GM19324 (cell line): ENCODE measurements around the gene HABP2.

Experiments
- ATAC-seq: cut with Tn5 transposase; IDR thresholded peaks from one replicate; pipeline ENCODE4 v1.9.1; 2021; ENCODE audit warnings: mild to moderate bottlenecking, moderate library complexity; ENCODE audit not compliant: unreplicated experiment, low FRiP score

Gene HABP2

DNA sequence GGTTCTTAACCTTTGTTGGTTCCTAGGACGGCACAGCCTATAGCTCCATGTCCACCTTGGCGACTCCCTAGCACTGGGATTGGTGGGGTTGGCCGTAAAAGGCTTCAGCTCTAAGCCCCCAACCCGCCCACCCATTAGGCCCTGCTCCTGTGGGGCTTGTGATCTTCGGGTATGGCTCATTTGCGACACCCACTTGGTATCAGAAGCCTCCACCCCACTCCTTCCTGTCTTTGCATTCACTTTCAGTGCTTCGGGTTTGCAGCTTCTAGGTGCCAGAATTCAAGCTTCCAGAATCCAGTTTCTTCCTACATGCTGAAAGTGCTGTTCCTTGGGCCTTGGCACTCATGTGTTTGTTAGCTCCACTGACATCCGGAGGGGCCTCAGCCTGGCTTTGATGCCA lies 39.5 kb downstream of the HABP2 start:
- ATAC-seq = no peak

DNA sequence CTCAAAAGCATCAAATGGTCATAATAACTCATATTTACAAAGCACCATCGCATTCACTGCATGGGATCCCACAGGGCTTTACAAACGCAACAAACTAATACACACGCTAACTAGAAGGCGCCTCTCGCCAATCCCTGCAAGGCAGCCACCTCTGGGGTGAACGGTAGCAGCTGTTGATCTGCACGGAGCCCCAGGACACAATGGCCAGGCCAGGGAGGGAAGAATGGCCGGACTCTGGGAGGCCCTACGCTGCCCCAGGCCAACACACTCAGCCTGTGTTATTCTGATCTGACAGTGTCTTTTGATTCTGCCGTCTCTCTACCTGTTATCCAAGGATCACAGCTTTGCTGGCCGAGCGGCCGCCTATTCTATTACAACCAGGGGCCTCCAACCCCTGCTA lies 41.8 kb downstream of the HABP2 start:
- no peak for ATAC-seq

DNA sequence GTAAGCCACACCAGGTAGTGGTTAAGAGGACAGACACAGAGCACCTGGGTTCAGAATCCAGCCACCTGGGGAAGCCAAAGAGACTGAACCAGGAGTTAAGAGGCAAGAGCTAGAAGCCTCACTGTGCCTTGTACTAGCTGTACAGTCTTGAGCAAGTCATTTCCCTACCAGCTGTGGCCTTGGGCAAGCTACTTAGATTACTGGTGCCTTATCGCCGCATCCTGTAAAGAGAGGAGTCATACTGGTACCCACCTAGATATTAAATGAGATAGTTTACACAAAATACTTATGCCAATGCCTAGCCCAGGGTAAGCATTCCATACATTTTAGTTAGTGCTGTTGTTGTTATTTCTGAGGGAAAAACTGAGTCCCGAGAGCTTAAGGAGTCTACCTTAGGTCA lies 47.7 kb downstream of the HABP2 start:
- ATAC-seq = no peak

DNA sequence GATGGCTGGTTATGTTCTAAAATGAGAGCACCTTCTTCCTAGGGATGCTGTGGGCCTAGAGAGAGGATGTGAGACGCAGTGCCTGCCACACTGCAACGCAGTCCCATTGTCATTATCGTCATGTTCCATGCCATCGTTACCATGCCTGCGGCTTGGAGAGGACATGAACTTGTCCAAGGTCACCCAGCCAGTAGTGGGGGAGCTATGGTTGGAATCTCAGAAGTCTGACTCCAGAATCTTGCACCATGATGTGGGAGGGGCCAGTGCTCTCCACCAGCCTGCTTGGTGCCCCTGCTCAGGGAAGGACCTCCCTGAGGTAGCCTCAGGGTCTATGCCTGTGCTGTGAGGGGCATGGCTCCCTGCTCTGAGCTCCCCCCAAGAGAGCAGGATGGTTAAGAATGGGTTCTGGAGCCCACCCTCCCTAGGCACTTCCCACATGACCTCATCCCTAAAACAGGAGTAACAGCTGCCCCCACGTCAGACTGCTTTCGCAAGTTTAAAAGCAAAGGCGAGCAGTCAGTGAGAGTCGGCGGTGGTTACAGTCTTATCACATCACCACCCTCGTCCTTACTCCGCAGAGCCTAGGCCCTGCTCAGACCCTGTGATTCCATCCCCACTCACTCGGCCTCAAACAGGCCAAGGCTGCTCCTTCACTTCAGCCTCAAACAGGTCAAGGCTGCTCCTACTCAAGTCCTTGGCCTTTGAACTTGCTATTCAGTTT lies 50.4 kb downstream of the HABP2 start:
- ATAC-seq = no peak

DNA sequence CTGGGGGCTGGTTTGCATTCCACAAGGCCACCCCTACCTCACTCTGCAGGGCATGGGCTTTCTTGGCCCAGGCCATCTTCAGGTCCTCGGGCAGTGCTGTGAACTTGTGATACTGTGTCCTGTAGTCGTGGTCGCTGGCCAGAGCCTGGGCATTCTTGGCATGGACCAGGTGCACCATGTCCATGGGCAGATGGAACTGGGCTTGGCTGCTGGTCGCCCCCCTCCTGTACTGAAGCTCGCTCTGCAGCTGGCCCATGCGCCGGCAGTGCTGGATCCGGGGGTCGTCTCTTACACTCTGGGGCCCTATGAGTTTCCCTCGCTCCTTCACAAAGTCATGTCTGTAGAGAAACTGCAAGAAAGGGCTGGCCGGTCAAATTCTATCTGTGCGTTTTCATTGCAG lies 51.7 kb downstream of the HABP2 start:
- ATAC-seq = no peak

DNA sequence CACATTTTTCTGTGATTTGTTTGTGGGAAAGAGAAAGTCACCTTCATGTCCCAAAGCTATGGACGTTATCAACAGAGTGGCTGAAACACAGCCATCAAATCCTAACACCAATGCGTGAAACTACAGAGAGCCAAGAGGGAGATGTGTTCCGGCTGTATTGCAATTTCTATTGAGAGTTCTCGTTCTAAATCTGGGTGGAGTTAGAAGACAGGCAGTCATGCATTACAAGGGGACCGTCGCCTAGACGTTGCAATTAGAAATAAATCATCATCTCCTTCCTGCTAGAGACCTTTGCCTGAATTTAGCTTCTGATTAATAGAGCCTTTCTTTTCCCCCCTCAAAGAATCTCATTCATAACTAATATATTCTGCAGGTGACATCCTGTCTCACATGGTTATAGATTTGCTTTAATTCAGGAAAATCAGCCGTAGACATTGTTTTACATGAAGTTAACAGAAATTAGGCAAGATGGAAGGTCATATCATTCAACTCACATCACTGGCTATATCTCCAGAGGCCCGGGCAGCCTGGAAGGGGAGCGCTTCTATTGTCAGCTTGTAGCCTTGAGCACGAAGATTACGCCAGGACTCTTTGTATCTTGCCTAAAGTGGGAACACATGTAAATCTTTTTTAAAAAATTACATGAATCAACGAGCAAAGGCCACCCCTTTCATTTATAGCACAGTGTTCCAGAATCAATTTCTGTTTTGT lies 52.6 kb downstream of the HABP2 start:
- ATAC-seq = no peak

DNA sequence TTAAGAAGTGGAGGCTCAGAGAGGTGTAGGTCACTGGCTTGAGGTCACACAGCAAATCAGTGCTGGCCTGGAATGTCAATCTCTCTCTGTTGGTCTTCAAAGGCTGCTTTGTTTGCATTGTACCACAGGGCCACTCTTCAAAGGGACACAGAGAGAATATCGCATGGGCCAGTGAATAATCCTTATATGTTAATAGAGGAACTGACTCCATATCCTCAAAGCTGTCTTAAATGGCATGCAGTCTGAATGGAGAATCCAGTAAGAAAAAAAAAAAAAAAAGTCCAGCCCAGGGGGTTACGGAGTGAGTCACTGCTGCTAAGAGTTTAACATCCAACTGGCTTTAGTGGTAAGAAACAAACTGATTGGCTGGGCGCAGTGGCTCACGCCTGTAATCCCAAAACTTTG lies 56.9 kb downstream of the HABP2 start:
- no peak for ATAC-seq

DNA sequence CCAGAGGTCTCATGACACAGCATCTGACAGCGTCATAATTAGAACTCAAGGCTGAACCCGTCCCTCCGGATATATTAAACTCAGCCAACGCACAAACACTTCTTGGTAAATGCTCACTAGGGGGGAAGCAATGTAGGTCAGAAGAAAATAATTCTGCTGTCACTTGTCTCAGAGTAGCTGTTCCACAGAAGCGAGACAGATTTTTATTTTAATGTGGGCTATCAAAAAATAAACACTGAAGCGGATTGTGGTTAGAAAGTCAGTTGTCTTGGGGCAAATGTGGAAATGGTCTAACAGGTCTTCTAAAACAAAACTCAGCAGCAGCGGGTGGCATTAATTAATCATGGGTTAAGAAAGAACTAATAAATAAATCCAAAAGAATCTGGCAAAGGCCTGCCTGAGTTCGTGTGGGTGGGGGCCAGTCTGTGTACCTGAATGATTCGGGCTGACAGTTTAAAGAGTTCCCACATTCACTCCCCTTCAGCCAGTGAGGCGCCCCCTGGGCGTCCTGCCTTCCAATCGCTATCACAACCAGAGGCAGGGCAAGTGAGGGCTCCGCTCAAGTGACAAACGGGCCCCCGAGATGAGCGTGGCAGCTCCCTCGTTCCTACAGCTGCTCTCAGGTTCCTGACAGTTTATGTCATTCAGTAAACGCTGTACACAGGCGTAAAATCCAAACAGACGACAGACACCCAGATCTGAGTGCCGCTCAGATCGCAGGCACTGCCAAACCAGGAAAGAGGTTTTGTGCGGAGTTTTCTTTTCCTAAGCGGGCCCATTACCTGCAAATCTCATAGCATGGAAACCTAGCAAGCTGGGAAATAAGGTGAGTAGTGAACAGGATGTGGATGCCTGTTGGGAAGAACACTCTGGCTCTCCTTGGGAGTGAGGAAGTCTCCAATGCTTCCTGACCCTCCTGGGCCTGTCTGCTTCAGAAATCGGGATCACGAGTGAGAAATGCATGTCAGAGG lies 58.1 kb downstream of the HABP2 start:
- ATAC-seq = no peak

DNA sequence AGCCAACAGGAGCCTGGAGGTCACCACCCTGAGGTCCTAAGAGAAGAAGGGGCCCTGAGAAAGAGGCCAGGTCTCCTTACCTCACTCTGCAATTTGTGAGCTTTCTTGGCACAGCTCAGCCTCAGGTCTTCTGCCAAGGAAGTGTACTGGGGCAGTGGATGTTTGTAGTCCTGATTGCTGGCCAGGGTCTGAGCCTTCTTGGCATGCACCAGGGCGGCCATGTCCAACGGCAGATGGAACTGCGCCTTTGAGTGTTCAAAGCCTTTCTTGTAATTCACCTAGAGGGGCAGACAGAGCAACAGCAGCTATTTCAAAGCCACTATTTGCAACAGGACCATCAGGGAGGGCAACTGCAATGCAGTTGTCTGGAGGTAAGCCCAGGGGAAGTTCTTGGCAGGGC lies 59.3 kb downstream of the HABP2 start:
- no peak for ATAC-seq

DNA sequence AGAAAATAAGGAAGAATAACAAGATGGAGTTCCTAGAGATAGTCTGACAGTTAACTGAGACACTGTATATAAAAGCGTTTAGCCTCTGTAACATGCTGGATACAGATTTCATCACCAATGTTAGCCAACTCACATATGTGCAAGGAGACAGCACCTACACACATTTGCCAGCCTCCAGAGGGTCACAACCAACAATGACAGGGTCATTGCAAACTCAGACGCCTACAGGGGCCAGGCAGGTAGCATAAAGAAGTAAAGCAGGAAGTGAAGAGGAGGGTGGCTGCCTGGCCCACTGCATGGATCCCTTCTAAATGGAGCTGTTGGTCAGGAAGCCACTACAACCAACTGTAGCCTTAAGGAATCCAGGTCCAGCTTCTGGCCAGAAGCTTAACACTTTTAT lies 60.6 kb downstream of the HABP2 start:
- ATAC-seq = no peak

DNA sequence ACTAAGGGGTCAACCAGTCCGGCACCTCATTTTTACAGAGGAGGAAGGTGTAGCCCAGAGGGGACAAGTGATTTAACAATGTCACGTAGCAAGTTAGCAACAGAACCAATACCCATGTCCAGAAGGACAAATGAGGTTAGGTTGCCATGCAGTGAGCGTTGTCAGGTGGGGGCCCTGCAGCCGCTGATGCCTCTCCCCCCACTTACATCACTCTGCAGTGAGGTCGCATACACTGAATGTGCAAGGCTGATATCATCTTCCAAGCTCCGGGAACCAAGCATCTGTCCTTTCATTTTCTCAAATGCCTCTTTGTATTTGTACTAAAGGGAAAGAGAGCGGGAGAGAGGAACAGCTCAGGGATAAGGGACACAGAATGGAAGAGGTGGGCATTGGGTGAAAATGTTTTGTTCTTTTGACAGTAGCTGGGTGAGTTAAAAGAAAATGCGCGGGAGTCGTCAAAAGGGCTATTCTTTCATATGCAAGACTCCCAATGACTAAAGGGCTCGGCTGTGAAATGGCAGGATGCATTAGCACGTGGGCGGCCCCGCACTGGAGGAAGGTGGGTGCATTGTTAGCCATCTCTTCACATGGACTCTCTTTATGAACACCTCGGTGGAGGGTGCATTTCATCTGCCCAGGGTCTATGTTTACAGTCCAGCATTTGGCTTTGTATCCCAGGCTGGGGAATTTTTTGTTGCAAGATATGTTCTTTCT lies 61.3 kb downstream of the HABP2 start:
- ATAC-seq = no peak

DNA sequence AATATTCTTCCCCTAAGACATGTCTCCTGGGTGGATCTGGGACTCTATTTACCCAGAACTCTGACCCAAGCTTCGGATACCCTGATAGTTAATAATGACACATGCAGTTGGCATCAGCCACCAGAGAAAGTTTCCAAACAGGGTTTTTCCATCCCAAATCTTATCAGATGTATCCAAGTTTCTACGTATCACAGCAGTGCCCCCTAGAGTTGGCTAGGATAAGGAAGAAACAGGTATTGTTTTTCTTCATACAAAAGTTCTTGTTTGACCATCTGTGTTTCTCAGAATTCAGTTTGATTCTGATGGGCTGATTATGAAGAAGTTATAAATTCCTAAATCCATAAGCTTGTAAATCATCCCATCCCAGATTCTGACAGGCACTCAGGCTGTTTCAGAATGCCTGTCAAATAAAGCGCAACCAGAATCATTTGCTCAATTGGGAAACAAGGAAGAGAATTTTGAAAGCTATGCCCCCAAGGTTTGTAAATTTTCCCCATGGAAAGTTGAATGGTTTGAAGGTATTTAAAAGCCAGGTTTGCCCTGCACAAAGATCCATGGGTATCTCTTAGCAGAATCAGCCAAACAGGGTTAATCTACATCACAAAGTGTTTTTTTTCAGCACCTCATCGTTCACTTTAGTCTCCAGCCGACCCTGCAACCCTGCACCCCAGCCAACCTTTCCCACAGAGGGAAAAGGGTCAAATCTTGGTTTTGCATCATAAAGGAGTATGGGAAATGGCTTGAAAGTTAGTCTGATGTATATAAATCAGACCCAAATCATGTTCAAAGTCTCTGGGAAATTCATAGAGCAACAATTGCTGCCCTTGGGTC lies 63.6 kb downstream of the HABP2 start:
- ATAC-seq = no peak

DNA sequence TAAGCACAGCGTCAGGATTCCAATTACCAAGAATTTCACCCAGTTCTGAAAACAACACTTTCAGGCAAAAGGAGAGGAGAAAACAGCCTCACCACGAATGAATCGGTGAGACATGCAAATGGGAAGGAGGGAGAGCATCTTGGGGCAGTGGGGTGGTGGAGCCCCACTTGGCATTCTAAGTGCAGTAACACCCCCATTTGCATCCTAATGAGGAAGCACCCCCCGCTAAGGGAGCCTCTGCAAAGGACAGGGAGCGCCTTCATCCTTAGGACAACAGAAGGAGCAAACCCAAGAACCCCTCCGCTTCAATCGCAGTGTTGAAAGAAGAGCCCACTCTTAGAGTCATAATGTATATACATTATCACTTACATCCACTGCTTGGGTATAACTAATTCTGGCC lies 64.2 kb downstream of the HABP2 start:
- no peak for ATAC-seq

DNA sequence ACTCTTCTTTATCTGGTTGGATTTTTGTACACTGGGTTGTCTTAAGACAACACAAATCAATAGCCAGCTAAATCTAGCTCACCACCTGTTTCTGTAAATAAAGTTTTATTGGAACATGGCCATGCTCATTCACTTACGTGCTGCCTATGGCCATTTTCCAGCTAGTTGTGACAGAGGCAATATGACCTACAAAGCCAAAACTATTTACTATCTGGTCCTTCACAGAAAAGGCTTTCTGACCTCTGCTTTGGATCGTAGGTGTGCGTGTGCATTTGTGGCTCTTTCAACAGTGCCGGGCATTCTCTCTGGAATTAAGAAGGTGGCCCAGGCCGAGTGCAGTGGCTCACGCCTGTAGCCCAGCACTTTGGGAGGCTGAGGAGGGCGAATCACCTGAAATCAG lies 65.5 kb downstream of the HABP2 start:
- no peak for ATAC-seq

DNA sequence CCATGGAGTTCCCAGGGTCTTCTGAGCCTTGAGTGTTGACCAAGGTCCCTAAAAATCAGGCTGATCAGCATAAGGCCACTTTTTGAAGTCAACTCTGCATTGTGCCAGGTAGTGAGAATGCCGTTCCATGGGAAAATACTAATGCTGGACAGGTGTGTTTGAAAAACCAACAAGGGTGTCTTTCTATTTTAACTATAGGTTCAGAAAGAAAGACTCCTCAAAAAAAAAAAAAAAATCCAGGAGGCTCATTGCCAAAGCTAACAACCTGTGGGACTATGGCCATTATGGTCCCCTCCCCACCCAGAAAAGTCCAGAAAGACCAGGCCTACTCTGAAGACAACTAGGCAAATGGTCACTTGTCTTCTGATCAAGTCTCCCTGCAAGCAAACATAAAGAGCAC lies 66.5 kb downstream of the HABP2 start:
- no peak for ATAC-seq

DNA sequence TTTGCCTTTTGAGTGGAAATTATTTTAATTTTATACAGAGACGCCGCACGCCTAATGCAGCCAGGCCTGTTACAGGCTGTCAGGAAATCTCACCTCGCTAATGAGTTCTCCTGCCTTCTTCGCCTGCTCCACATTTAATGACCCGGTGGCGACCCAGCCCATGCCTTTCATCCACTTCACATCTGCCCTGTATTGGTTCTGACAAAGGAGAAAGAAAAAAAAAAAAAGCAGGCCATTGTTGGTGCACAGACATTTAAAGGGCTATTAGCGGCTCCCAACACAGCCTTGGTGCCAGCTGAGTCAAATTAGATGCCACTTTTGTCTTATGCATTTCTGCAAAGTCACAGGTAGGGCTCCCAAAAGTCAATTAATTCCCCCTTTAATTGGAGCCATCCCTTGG lies 67.7 kb downstream of the HABP2 start:
- no peak for ATAC-seq

DNA sequence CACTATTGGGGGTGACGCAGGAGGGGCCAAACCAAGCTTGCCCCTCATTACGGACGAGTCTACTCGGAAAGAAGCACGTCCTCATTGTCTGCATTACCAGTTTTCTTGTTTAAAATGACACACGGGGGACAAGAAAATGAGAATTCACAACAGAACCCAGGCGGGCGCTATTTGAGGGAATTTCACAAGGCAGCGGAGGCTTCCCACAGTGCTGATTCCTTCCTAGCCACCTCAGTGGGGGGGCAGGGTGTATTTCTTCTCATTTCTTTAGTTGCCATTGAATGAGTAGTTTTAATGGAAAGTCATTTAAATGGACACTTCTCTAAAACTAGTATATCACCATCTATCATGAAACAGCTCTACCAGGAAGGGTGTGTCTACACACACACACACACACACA lies 68.1 kb downstream of the HABP2 start:
- ATAC-seq = no peak

DNA sequence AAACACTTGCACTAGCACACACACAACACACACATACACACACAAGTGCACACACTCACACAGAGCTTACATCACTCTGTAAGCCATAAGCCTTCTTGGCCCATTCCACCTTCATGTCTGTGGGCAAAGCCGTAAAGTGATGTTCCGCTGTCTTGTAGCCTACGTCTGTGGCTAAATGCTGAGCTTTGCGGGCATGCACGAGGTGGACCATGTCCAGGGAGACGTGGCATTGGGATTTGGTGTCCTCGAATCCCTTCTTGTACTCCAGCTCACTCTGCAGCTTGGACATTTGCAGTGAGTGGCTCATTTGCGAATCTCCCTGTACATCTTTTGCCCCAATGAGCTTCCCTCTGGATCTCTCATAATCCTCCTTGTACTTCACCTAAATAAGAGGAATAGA lies 68.9 kb downstream of the HABP2 start:
- ATAC-seq = no peak

DNA sequence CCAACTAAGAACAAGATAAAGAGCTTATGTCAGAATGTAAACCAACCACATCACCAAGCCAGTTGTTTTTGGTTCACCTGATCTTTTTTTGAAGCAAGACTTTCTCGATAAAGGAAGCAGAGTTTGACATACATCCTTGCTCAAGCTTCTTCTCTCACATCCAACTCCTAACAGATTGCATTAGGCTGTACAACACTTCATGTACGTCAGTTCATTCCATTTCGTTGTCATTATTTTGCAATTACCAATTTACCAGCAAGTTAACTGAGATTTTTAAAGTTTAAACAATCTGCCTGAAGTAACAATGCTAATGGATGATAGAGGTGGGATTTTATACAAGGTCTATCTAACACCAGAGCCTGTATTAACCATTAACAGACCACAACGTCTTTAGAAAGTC lies 70.0 kb downstream of the HABP2 start:
- ATAC-seq = no peak
